ENCODE measurements around the gene EIF5B.

GRCh38 chr2:99356853-99357252 lies 19.7 kb downstream of the EIF5B start:
- TF ChIP-seq CTCF (IDR thresholded peaks at IDR 0.05) (no peak), SIN3A (IDR thresholded peaks at IDR 0.05; ENCODE audit: borderline replicate concordance, insufficient read depth, low read depth, low read length) (no peak)

Data from Panc1 (cell line).